GM21786 (cell line): ENCODE results near the gene KRT39.
"Not testable (repeated sequence)": the region's sequence is repeated elsewhere in the genome, so short reads cannot be mapped to it uniquely, and the experiment has no call there.

Experiments
- ATAC-seq: cut with Tn5 transposase; IDR thresholded peaks from one replicate; pipeline ENCODE4 v1.9.1; 2021; ENCODE audit not compliant: unreplicated experiment

Gene KRT39

GRCh38 chr17:40944531-40944930 lies 22.2 kb downstream of the KRT39 start:
- ATAC-seq = no peak

GRCh38 chr17:40942553-40942952 lies 24.2 kb downstream of the KRT39 start:
- ATAC-seq = no peak

GRCh38 chr17:40940266-40940665 lies 26.5 kb downstream of the KRT39 start:
- no peak for ATAC-seq

GRCh38 chr17:40938981-40939380 lies 27.8 kb downstream of the KRT39 start:
- ATAC-seq = no peak

GRCh38 chr17:40937384-40937819 lies 29.3 kb downstream of the KRT39 start, which contains the start of gene KRT23:
Gene KRT23 (minus strand): TSS chr17:40937646. CDS start chr17:40936603, 1,043 bp downstream.
- no peak for ATAC-seq

DNA sequence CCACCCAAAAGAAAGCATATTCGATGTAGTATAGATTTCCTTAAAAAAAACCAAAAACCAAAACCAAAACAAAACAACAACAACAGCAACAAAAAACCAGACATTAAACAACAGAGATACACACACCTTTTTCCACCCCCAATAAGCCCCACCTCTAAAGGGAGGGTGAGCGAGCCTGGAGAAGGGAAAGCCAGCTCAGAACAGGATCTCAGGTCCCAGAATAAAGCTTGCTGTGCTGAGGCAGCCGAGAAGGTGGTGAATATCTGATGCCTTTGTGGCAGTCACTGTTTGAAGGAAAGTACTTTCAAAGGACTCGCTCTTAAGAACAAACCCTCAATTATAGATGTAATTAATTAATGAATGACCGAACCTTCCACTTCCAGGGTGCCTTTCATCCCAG lies 29.8 kb downstream of the KRT39 start:
- no peak for ATAC-seq

DNA sequence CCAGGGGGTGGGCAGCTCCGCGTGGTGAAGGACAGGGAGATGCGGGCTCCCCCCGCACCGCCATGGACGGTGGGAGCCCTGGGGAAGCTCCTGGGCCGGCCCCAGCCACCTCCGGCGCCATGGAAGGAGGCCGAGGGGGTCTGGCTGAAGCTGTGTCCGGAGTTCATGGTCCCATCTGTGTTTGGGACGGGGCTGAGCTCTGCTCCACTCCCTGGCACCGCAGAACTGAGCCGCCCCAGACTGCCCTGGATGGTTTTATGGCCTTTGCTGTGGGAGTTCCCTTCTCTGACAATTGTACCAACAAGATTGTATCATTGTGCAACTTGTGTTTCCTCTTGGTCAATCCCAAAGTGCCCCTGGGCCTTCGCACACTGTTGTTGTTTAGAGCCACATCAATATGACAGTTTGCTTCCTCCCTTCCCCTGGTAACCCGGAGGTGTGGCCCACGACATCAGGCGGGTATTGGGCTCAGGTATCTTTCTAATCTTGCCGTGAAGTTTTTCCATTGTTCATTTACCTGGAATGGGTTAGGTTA lies 30.2 kb downstream of the KRT39 start:
- ATAC-seq = no peak

DNA sequence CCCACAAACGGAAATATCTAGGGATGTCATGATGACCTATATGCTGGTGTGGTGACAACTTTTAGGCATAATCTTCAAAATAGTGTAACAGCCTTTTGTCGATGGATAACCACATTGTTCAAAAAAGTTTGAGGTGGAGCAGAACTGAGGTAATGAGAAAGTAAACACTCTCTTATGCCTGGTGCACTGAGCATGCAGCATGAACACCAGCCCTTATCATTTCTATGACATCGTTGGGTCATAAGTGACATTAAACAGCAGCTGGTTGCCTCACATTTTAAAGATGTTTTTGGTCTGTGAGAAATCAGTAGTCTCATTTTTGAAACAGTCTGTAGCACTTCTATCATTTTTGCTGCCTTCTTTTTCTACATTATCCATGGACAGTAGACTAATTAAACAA lies 31.1 kb downstream of the KRT39 start:
- ATAC-seq = no peak

DNA sequence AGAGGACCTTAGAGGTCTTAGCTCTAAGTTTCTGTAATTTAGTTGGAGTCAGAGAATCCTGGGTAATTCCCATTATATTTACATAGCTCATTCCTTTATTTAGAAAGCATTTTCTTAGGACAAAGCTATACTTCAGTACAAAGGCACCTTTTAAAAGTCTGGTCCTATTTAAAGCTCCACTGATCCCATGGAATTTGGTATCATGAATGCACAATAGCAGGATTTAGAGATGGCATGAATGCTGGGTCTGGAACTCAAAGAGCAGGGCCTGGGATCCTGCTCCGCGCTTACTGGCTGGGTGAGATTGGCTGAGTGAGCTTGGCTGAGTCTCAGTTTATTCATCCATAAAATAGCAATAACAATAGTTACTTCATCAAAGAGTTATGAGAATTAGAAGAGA lies 34.1 kb downstream of the KRT39 start:
- no peak for ATAC-seq

- no peak for ATAC-seq
These were observed 35.4 kb downstream of the KRT39 start for GRCh38 chr17:40931311-40931710.

DNA sequence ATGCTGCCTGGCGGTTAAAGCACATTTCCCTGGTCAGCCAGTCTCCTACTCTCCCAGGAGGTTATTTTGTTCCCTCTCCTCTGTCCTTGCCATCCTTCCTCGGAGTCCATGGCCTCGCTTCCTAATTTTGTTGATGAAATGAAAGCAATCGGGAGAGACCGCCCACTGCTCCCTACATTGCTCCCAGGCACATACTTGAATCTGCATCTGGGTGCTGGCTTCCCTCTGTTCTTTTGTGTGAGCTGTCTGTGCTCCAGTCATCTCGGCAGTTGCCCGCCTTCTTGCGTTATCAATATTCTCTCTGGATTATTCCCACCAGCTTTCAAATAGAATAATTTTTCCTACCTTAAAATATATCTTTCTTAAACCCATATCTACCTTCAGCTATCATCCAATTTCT lies 40.4 kb downstream of the KRT39 start:
- ATAC-seq = no peak

- ATAC-seq = no peak
These were observed 44.5 kb downstream of the KRT39 start for GRCh38 chr17:40922239-40922638.

GRCh38 chr17:40921026-40921425 lies 45.7 kb downstream of the KRT39 start:
- ATAC-seq = no peak

GRCh38 chr17:40917116-40917515 lies 49.6 kb downstream of the KRT39 start:
- not testable (repeated sequence) for ATAC-seq

- ATAC-seq = no peak
These were observed 50.4 kb downstream of the KRT39 start for GRCh38 chr17:40916366-40916765.

- ATAC-seq = no peak
These were observed 51.0 kb downstream of the KRT39 start for GRCh38 chr17:40915721-40916256.

GRCh38 chr17:40915199-40915661 lies 51.5 kb downstream of the KRT39 start:
- ATAC-seq = no peak

- no peak for ATAC-seq
These were observed 52.5 kb downstream of the KRT39 start for GRCh38 chr17:40914075-40914855.

- ATAC-seq = no peak
These were observed 54.1 kb downstream of the KRT39 start for GRCh38 chr17:40912486-40913210.

GRCh38 chr17:40910441-40910841 lies 56.3 kb downstream of the KRT39 start:
- ATAC-seq = no peak

GRCh38 chr17:40909755-40910154 lies 57.0 kb downstream of the KRT39 start:
- no peak for ATAC-seq

DNA sequence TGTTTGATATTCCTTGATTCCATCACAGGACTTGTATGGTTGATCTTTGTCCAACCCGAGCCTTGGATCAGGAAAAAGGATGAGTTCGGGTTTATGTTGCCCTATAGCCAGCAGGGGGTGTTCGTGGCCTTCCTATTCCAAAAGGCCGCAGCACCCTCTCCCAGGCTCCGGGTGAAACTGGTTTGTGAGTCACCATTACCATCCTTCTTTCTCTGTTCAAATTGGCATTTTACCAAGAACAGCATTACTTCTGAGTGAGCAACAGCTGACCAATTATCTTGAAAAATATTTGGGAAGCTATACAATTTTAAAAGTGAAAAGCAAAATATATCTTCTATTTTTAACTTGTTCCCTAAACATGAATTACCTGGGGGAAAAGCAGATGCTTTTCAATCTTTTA lies 57.4 kb downstream of the KRT39 start:
- ATAC-seq = no peak
